H9 (cell line): ENCODE measurements around the gene ERAS. TPM values are rescaled to one million over a fixed set of nuclear protein-coding genes. Genes with fewer than 3 reads are reported as not detected.
"Not testable (repeated sequence)": the region's sequence is repeated elsewhere in the genome, so short reads cannot be mapped to it uniquely, and the experiment has no call there.

Experiments
- DNase-seq: peaks from one replicate; pipeline ENCODE4 v3.0.0-alpha.2; 2017
- H2AFZ ChIP-seq: one replicate; pipeline ENCODE4 v1.6.1; 2013; ENCODE audit warnings: mild to moderate bottlenecking, low read length, control low read depth, moderate library complexity
- H2AK5ac ChIP-seq: 2 replicates; pipeline ENCODE4 v1.6.1; 2013; ENCODE audit warnings: low read length, control low read depth, mixed read lengths; ENCODE audit not compliant: insufficient read length
- H2BK120ac ChIP-seq: one replicate; pipeline ENCODE4 v1.6.1; 2013; ENCODE audit warnings: low read depth, mild to moderate bottlenecking, low read length, control low read depth, inconsistent platforms; ENCODE audit not compliant: poor library complexity, severe bottlenecking
- H2BK12ac ChIP-seq: 2 replicates; pipeline ENCODE4 v1.6.1; 2013; ENCODE audit warnings: low read length, control low read depth, mixed read lengths, low read depth; ENCODE audit not compliant: insufficient read length
- H2BK15ac ChIP-seq: 2 replicates; pipeline ENCODE4 v1.6.1; 2013; ENCODE audit warnings: low read depth, low read length, control low read depth
- H2BK20ac ChIP-seq: one replicate; pipeline ENCODE4 v1.6.1; 2013; ENCODE audit warnings: low read depth, mild to moderate bottlenecking, low read length, control low read depth, inconsistent platforms; ENCODE audit not compliant: poor library complexity, severe bottlenecking
- H2BK5ac ChIP-seq: 2 replicates; pipeline ENCODE4 v1.6.1; 2013; ENCODE audit warnings: low read length, control low read depth, mixed read lengths; ENCODE audit not compliant: insufficient read length
- H3K14ac ChIP-seq: 2 replicates; pipeline ENCODE4 v1.6.1; 2013; ENCODE audit warnings: low read length, control low read depth; ENCODE audit not compliant: insufficient read depth
- H3K18ac ChIP-seq: 2 replicates; pipeline ENCODE4 v1.6.1; 2013; ENCODE audit warnings: low read depth, mild to moderate bottlenecking, mixed read lengths, low read length, control low read depth; ENCODE audit not compliant: insufficient read length
- H3K23ac ChIP-seq: 2 replicates; pipeline ENCODE4 v1.6.1; 2013; ENCODE audit warnings: low read length, control low read depth, mixed read lengths, low read depth; ENCODE audit not compliant: insufficient read length
- H3K23me2 ChIP-seq: 2 replicates; pipeline ENCODE4 v1.6.1; 2013; ENCODE audit warnings: low read depth, mild to moderate bottlenecking, mixed read lengths, low read length, control low read depth; ENCODE audit not compliant: insufficient read length, poor library complexity, severe bottlenecking
- H3K27ac ChIP-seq: 2 replicates; pipeline ENCODE4 v1.5.1; 2013; ENCODE audit warnings: low read length, control low read depth, mixed read lengths, low read depth; ENCODE audit not compliant: insufficient read length
- H3K27me3 ChIP-seq: 2 replicates; pipeline ENCODE4 v1.6.1; 2013; ENCODE audit warnings: low read length, control low read depth, inconsistent platforms; ENCODE audit not compliant: insufficient read depth
- H3K4ac ChIP-seq: 2 replicates; pipeline ENCODE4 v1.6.1; 2013; ENCODE audit warnings: low read depth, mild to moderate bottlenecking, control low read depth, inconsistent platforms, low read length, moderate library complexity
- H3K4me1 ChIP-seq: 2 replicates; pipeline ENCODE4 v1.6.1; 2013; ENCODE audit warnings: low read length, control low read depth, inconsistent platforms; ENCODE audit not compliant: insufficient read depth
- H3K4me2 ChIP-seq: 2 replicates; pipeline ENCODE4 v1.6.1; 2013; ENCODE audit warnings: low read length, control low read depth, mixed read lengths; ENCODE audit not compliant: insufficient read length, insufficient read depth
- H3K56ac ChIP-seq: 2 replicates; pipeline ENCODE4 v1.6.1; 2013; ENCODE audit warnings: low read depth, mild to moderate bottlenecking, mixed read lengths, low read length, control low read depth; ENCODE audit not compliant: insufficient read length
- H3K79me1 ChIP-seq: 2 replicates; pipeline ENCODE4 v1.6.1; 2013; ENCODE audit warnings: low read depth, mild to moderate bottlenecking, moderate library complexity, low read length, control low read depth, inconsistent platforms; ENCODE audit not compliant: insufficient read depth, poor library complexity, severe bottlenecking
- H3K79me2 ChIP-seq: 2 replicates; pipeline ENCODE4 v1.6.1; 2013; ENCODE audit warnings: low read length, control low read depth, inconsistent platforms; ENCODE audit not compliant: insufficient read depth
- H3K9ac ChIP-seq: 2 replicates; pipeline ENCODE4 v1.6.1; 2013; ENCODE audit warnings: low read length, control low read depth, mixed read lengths; ENCODE audit not compliant: insufficient read length; ENCODE audit errors: extremely low read depth
- H3K9me3 ChIP-seq: one replicate; pipeline ENCODE4 v1.6.1; 2013; ENCODE audit warnings: low read depth, low read length, inconsistent platforms; ENCODE audit not compliant: control insufficient read depth
- H3T11ph ChIP-seq: one replicate; pipeline ENCODE4 v1.6.1; 2013; ENCODE audit warnings: mild to moderate bottlenecking, low read length, control low read depth, inconsistent platforms
- H4K20me1 ChIP-seq: one replicate; pipeline ENCODE4 v1.6.1; 2013; ENCODE audit not compliant: control insufficient read depth, insufficient read length, insufficient read depth
- H4K5ac ChIP-seq: 2 replicates; pipeline ENCODE4 v1.6.1; 2013; ENCODE audit warnings: low read depth, mild to moderate bottlenecking, mixed read lengths, low read length, control low read depth; ENCODE audit not compliant: insufficient read length
- H4K8ac ChIP-seq: replicated peaks from 2 replicates; pipeline ENCODE4 v1.6.1; 2013; ENCODE audit warnings: low read length, control low read depth, mixed read lengths, low read depth; ENCODE audit not compliant: insufficient read length
- H4K91ac ChIP-seq: 2 replicates; pipeline ENCODE4 v1.6.1; 2013; ENCODE audit warnings: low read depth, mild to moderate bottlenecking, moderate library complexity, mixed read lengths, low read length, control low read depth; ENCODE audit not compliant: insufficient read length
- H3K27ac Mint-ChIP-seq, 3 experiments: 2 replicates in 2 of 3; 3 replicates in 1 of 3; pipeline ENCODE4 v1.8.0; 2020 to 2021; ENCODE audit warnings: mixed read lengths in 3 of 3, mild to moderate bottlenecking in 1 of 3, moderate library complexity in 1 of 3
- H3K27me3 Mint-ChIP-seq: 2 replicates; pipeline ENCODE4 v1.8.0; 2021; ENCODE audit warnings: low read depth, mild to moderate bottlenecking, moderate library complexity, mixed read lengths
- H3K36me3 Mint-ChIP-seq, 3 experiments: 2 replicates in 2 of 3; 3 replicates in 1 of 3; pipeline ENCODE4 v1.8.0; 2020 to 2021; ENCODE audit warnings: low read depth in 3 of 3, mixed read lengths in 3 of 3; ENCODE audit not compliant: insufficient read depth in 1 of 3
- H3K4me1 Mint-ChIP-seq, 2 experiments: 2 replicates each; pipeline ENCODE4 v1.8.0; 2020; ENCODE audit warnings: mixed read lengths in 2 of 2
- H3K4me3 Mint-ChIP-seq, 2 experiments: 2 replicates in 1 of 2; 3 replicates in 1 of 2; pipeline ENCODE4 v1.8.0; 2020 to 2021; ENCODE audit warnings: mild to moderate bottlenecking in 2 of 2, mixed read lengths in 2 of 2, moderate library complexity in 1 of 2
- H3K9me3 Mint-ChIP-seq, 2 experiments: 2 replicates in 1 of 2; 3 replicates in 1 of 2; pipeline ENCODE4 v1.8.0; 2020; ENCODE audit warnings: mild to moderate bottlenecking in 2 of 2, mixed read lengths in 2 of 2, moderate library complexity in 1 of 2
- WGBS: extraction: QIAGEN DNeasy Blood & Tissue Kit; methylation state at CpG from one replicate; pipeline ENCODE4 v1.1.7; 2013; ENCODE audit warnings: missing lambda C conversion rate, low lambda C conversion rate, mixed read lengths; ENCODE audit not compliant: insufficient read length; ENCODE audit errors: extremely low coverage; 5-methylcytosine and 5-hydroxymethylcytosine counted together
- total RNA-seq: library from RNA; stranded (reverse); gene quantifications from 2 replicates; pipeline ENCODE4 v1.2.1, GENCODE V29; 2021

ERAS gene
- total RNA-seq, 1 experiment from 2014 or later, result not detected

- not testable (repeated sequence) for H3K9ac ChIP-seq, H2BK5ac ChIP-seq, H2AFZ ChIP-seq, H4K20me1 ChIP-seq, H4K8ac ChIP-seq, H3T11ph ChIP-seq, H2AK5ac ChIP-seq, H4K91ac ChIP-seq, H3K27ac ChIP-seq, H3K9me3 ChIP-seq, DNase-seq, H3K4me1 Mint-ChIP-seq, H2BK12ac ChIP-seq, H3K4ac ChIP-seq, H3K36me3 Mint-ChIP-seq, H3K27me3 ChIP-seq, H3K18ac ChIP-seq, H3K4me2 ChIP-seq, H3K79me2 ChIP-seq, H3K27me3 Mint-ChIP-seq, H3K4me3 Mint-ChIP-seq, H3K27ac Mint-ChIP-seq, H2BK120ac ChIP-seq, H3K23ac ChIP-seq, H3K79me1 ChIP-seq, H3K56ac ChIP-seq, H2BK15ac ChIP-seq, H4K5ac ChIP-seq, H3K4me1 ChIP-seq, H3K23me2 ChIP-seq, H3K14ac ChIP-seq, H2BK20ac ChIP-seq
- WGBS, result no CpG with 5 or more reads among the region's 4 CpGs
- H3K9me3 Mint-ChIP-seq, result peaks cover 52 to 56% of the 10 kb centered on the region in 2 experiments
Measured at GRCh38 chrX:48876944-48877343, 50.6 kb downstream of the ERAS start.

Other genes with a start within 250 kb of the ERAS start
- gene WDR13, start 229.0 kb upstream of the ERAS start, total RNA-seq, result 29.4 and 30.0 TPM in 2 replicates
- 0.24 and 0.61 TPM in 2 replicates for gene WAS, start 142.7 kb upstream of the ERAS start, total RNA-seq
- 16.2 and 17.4 TPM in 2 replicates for gene SUV39H1, start 129.8 kb upstream of the ERAS start, total RNA-seq
- not detected in 2 replicates for gene GLOD5, start 64.8 kb upstream of the ERAS start, total RNA-seq
- not detected in 2 replicates for gene GATA1, start 39.9 kb upstream of the ERAS start, total RNA-seq
- 52.8 and 57.9 TPM in 2 replicates for gene HDAC6, start 24.4 kb upstream of the ERAS start, total RNA-seq
- 3.9 and 4.0 TPM in 2 replicates for gene PCSK1N, start 9.1 kb downstream of the ERAS start, total RNA-seq
- gene TIMM17B, start 71.3 kb downstream of the ERAS start, total RNA-seq, result 89.0 and 89.7 TPM in 2 replicates
- 87.5 and 87.9 TPM in 2 replicates for gene PQBP1, start 71.4 kb downstream of the ERAS start, total RNA-seq
- gene SLC35A2, start 85.1 kb downstream of the ERAS start, total RNA-seq, result 29.1 and 32.9 TPM in 2 replicates
- 154 and 163 TPM in 2 replicates for gene PIM2, start 92.5 kb downstream of the ERAS start, total RNA-seq
- gene OTUD5, start 131.1 kb downstream of the ERAS start, total RNA-seq, result 62.5 and 62.6 TPM in 2 replicates
- 5.7 and 7.0 TPM in 2 replicates for gene KCND1, start 145.3 kb downstream of the ERAS start, total RNA-seq
- 70.1 and 71.8 TPM in 2 replicates for gene GRIPAP1, start 175.8 kb downstream of the ERAS start, total RNA-seq
- 58.9 and 59.8 TPM in 2 replicates for gene TFE3, start 216.8 kb downstream of the ERAS start, total RNA-seq
- 14.5 and 15.7 TPM in 2 replicates for gene CCDC120, start 232.5 kb downstream of the ERAS start, total RNA-seq
- 12.2 and 13.4 TPM in 2 replicates for gene PRAF2, start 247.5 kb downstream of the ERAS start, total RNA-seq